Uterus (tissue), 2 donors: Measurements from ENCODE around the gene CORO1C.

Experiments used
- POLR2A ChIP-seq, 2 donors: fragments of 450-650 bp; IDR thresholded peaks; one replicate each; pipeline ENCODE4 v1.6.1; 2016; ENCODE audit warnings: antibody characterized with exemption in 2 of 2, mild to moderate bottlenecking in 1 of 2, moderate library complexity in 1 of 2
- TF ChIP-seq, protein P1 (sequence below), 4 experiments: fragments of 200-600 bp in 2 of 4; fragments of 450-650 bp in 2 of 4; sonication (generic) in 2 of 4; IDR thresholded peaks; one replicate each; pipeline ENCODE4 v1.5.1; 2016 to 2019; ENCODE audit warnings: antibody characterized with exemption in 4 of 4, mild to moderate bottlenecking in 2 of 4, moderate library complexity in 1 of 4

DNA sequence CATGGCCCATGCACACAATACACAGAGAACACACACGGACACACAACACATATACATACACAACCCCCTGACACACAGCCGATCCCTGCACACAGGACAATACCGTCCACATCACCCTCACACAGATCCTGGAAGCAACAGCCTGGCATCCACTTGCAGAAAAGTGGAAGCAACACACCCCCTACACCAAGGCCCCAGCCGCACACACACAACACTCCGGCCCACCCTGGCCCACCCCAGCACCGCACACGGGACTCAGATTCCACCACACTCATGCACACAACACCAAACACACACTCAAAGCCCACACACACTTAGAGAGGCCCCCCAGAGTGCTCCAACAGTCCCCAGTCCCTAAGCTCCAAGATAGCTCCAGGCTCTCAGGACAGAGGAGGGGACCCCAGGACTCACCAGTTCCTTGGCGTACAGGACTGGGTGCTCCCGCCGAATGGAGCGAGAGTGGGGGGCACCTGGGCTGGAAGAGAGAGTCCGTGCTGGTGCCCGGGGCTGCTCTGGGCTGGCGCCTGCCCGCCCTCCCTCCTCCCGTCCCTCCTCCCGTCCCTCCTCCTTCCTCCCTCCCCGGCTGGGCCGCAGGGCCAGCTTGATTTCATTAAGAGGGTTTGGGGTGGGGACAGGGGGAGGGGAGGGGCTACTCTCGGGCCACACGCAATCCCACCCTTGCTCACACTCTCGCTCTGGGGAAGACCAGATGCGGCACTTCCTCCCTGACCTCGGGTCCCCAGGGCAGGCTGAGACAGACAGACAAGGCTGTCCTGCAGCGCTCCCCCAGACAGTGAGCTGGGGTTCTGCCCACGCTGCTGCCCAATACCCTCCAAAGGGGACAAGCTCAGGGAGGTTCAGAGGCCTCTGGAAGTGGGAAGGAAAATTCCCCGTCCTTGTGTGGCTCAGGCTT, 133.5 kb downstream of the CORO1C start, which contains the start of gene TMEM119:
- TF ChIP-seq POLR2A (IDR thresholded peaks at IDR 0.05): no peak
- TF ChIP-seq, protein P1, sequence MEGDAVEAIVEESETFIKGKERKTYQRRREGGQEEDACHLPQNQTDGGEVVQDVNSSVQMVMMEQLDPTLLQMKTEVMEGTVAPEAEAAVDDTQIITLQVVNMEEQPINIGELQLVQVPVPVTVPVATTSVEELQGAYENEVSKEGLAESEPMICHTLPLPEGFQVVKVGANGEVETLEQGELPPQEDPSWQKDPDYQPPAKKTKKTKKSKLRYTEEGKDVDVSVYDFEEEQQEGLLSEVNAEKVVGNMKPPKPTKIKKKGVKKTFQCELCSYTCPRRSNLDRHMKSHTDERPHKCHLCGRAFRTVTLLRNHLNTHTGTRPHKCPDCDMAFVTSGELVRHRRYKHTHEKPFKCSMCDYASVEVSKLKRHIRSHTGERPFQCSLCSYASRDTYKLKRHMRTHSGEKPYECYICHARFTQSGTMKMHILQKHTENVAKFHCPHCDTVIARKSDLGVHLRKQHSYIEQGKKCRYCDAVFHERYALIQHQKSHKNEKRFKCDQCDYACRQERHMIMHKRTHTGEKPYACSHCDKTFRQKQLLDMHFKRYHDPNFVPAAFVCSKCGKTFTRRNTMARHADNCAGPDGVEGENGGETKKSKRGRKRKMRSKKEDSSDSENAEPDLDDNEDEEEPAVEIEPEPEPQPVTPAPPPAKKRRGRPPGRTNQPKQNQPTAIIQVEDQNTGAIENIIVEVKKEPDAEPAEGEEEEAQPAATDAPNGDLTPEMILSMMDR (IDR thresholded peaks at IDR 0.05): no peak
